GM19372 (cell line): Measurements from ENCODE around the gene EIF4E2.

ENCODE experiments used
- ATAC-seq: cut with Tn5 transposase; IDR thresholded peaks from one replicate; pipeline ENCODE4 v1.9.1; 2021; ENCODE audit warnings: mild to moderate bottlenecking, low read depth, moderate library complexity; ENCODE audit not compliant: unreplicated experiment

Gene EIF4E2

DNA sequence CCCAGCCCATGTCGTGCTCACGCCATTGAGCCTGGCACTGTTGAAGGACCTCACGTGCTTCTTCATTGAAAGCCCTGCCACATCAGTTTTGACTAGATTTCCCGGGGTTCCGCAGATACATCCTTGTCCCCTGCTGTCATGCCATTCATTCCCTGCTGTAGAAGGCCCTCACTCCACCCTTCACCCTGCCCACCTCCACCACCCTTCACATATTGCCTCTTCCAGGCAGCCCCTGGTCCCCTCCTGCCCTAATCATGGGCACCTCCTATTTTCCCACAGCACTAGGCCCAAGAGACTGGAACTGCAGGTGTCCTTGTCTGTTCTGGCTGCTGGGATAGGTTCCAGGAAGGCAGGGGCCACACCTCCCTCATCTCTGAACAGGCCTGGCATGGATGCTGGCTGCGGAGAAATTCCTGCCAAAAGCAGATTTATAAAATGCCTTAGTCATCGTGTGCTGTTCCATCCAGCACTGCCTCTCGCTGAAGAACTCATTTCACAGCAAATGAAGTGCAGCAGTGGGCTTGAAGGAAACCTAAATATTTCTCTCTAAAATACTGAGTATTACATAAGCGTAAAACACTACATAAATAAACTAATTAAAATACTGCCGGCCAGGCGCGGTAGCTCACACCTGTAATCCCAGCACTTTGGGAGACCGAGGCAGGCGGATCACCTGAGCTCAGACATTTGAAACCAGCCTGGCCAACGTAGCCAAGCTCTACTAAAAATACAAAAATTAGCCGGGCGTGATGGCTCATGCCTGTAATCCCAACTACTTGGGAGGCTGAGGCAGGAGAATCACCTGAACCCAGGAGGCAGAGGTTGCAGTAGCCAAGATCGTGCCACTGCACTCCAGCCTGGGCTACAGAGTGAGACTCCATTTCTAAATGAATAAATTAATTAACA, 38.4 kb downstream of the EIF4E2 start:
- ATAC-seq, result no peak

DNA sequence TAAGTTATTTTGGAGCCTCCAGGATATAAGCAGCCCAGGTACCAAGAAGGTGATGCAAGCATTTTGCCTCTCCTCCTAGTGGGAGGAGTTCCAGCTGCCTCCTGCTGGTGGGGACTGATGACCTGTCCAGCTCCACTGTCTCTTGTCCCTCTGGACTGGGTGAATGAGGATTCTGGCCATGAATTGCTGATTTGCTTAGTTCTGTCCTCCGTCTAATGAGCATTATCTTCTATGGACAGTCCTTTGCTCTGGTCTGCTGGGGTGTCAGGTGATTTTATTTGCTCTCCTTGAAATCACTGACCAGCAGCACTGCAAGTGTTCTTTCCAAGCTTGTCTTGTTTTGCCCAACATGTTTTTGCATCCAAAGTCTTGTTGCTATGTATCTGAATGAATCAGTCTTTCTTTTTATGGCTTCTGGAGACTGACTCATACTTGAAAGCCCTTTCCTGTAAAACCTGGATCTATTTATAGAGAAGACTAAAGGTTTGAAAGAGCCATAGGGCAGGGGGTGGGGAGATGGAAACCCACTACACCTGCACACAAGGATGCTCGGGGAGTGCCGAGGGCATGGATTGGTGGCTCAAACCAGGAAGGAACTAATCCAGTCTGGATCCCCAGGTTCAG, 42.4 kb downstream of the EIF4E2 start:
- ATAC-seq, result no peak

DNA sequence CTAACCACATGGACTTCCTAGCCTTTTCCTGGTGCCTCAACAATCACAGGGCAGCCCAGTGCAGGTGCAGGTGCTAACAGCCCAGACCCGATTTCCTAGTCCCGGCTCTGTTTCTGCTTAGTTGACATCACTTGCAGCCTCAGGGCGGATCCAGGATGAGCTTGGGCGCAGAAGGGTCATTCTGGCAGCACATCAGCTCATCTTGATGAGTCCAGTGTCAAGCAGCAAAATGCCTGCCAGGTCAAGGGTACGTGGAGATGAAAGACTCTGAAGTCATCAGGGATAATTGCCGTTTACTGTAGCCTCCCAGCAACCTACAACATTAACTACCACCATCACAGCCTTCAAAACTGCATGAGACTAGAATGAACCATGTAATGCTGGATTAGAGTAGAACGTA, 43.5 kb downstream of the EIF4E2 start:
- ATAC-seq, result no peak

DNA sequence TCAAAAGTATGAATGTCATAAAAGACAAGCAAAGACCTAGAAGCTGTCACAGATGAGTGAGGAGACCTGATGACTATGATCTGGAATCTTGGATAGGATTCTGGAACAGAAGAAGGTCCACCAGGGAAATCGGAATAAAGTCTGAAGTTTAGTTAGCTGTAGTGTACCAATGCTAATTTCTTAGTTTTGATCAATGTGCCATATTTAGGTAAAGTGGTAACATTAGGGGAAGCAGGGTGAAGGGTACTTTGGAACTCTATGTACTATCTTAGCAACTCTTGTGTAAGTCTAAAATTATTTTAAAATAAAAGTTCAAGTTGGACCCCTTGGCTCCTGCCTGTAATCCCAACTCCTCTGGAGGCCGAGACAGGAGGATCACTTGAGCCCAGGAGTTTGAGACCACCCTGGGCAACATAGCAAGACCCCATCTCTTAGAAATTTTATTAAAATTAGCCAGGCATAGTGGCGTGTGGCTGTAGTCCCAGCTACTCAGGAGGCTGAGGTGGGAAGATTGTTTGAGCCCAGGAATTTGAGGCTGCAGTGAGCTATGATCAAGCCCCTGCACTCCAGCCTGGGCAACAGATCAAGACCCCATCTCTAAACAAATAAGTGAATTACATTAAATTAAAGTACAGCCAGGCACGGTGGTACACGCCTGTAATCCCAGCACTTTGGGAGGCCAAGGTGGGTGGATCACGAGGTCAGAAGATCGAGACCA, 47.0 kb downstream of the EIF4E2 start:
- ATAC-seq, result no peak

DNA sequence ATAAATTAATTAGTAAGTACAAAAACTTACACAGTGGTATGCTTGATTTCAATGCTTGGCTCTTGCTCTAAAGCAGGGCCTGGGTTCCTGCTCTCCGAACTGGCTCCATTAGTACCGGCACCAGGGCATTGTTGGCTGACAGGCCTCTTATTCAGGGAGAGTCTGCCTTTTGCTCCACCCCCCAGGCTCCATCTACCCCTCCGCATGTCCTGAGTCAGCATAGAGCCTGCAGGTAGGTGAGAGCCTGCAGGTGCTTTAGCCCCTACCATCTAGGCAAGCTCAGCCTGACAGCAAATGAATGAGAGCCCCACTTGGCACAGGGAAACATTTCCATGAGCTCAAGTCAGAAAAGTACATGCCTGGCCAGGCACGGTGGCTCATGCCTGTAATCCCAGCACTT, 47.8 kb downstream of the EIF4E2 start:
- no peak for ATAC-seq

DNA sequence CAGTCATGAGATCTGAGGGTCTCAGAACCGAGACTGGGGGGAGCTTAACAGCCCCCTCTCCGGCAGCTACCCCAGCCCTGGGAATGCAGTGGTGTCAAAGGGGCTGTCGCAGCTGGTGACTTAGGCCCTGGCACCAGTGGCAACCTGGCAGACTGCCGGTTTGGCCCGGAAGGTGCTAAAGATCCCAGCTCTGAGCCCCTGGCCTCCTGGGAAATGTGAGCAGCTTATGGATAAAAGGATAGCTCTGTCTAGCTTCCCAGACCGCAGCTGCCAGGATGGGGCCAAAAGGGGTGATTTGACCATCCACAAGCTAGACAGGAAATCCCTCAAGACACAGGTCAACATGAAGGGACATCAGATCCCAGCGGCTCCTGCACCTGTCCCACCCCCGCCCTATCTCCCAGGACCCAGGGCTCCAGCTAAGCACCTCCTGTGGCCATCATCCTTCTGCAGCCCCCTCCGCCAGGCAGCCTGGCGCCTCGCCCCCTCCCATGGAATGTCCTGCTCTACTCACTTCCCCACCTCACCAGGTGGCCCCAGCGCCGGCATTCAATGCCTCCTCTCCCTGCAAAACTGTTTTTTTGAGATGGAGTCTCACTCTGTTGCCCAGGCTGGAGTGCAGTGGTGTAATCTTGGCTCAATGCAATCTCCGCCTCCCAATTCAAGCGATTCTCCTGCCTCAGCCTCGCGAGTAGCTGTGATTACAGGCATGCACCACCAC, 49.7 kb downstream of the EIF4E2 start:
- no peak for ATAC-seq

DNA sequence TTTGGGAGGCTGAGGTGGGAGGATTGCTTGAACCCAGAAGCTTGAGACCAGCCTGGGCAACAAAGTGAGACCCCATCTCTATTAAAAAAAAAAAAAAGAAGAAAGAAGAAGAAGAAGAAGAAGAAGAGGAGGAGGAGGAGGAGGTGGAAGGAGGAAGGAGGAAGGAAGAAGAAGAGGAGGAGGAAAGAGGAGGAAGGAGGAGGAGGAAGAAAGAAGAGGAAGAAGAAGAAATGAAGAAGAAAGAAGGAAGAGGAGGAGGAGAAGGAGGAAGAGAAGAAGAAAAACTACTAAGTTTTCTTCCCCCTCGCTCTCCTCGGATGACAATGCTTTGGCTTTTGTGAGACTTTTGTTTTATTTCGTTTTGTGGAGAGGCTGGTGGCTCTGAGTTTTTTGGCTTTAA, 52.8 kb downstream of the EIF4E2 start:
- ATAC-seq, result no peak

DNA sequence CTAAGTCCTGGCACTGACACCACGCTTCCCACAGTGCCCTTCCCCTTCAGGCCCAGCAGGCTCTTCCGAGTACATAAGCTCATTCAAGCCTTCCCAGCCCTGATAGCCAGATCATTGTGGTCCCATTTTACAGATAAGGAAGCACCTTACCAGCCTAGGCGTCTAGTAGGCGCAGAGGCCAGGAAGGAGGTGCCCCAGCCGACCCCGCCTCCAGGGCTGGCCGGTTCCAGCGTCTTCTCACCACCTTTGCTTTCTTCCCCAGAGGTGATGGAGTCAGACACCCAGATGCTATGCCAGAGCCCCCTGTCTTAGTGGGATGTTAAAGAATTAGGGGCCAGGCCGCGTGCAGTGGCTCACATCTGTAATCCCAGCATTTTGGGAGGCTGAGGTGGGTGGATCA, 54.0 kb downstream of the EIF4E2 start:
- ATAC-seq, result no peak

DNA sequence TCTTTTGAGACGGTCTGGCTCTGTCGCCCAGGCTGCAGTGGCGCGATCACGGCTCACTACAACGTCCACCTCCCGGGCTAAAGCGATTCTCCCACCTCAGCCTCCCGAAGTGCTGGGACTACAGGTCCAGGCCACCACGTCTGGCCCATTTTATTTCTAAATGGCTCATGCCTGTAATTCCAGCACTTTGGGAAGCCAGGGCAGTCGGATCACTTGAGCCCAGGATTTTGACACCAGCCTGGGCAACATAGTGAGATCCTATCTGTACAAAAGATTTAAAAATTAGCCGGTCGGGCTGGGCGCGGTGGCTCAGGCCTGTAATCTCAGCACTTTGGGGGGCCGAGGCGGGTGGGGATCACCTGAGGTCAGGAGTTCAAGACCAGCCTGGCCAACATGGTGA, 56.5 kb downstream of the EIF4E2 start:
- no peak for ATAC-seq

DNA sequence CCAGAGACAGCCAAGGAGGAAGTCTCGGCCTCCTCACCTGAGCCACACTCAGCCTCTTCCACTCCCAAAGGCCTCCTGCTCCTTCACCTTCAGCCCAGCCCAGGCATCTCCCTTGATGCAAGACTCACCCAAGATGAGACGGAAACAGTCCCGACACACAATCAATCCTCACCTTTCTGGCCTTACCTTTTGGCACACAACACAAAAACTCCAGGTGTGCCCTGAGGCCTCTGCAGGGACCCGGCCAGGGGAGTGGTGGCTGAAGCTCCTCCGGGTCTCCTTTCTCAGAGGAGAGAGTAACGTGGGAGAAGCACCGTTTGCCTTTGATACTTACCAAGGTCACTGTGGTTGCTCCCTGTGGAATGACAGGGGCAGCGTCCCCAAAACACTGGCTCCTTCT, 59.1 kb downstream of the EIF4E2 start:
- no peak for ATAC-seq

DNA sequence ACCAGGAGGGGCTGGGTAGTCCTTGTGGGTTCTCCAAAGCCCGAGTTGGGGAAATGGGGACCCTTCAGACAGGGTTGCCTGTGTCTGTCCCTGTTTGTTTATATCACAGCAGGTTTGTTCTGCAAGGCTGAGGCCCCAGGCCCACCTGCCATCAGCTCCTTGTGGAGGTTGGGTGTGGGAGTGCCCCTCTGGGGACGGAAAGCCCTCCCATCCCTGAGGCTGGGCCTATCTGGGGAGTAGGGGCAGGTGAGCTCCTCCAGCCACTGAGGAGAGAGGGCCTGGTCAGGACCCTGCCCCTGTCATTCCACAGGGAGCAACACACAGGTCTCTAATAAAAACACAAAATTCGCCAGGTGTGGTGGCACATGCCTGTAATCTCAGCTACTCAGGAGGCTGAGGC, 59.6 kb downstream of the EIF4E2 start:
- no peak for ATAC-seq

DNA sequence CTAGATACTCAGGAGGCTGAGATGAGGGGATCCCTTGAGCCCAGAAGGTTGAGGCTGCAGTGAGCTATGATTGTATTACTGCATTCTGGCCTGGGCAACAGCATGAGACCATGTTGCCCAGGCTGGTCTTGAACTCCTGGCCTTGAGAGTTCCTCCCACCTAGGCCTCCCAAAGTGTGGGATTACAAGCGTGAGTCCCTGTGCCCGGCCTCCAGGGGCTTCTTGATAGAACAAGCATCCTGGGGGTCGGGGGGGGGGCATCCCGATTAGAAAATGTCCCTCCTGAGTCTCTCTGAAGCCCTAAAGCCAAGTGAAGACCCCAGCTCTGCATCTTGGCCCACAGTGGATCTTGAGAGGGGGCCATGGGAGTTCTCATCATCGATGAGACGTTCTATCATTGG, 60.6 kb downstream of the EIF4E2 start:
- ATAC-seq, result no peak

DNA sequence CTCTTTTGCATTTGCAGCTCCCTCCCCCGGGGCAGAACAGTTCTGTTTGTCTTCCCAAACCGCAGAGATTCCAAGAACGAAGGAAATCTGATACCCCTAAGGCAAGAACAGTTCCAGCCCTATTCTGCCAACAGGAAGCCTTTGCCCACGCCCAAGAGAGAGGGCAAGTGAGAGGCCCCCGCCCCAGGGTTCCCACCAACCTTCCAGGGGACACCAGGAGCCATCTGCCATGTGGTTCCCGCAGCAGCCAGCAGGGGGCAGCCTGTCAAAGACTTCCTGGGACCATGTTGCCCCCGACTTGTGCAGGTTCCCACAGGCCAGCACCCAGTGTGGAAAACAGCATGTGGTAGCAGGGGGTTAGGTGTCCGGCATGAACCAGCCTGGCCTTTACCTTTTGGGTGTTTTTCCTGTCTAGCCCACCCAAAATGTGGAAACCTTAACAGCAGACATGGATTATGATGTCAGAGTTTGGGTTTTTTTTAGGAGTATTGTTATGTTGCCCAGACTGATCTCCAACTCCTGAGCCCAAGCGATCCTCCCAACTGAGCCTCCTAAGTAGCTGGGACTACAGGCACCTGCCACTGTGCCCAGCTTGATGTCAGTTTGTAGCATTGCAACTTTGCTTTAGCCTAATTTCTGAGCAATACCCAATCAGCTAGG, 61.2 kb downstream of the EIF4E2 start:
- ATAC-seq, result no peak

DNA sequence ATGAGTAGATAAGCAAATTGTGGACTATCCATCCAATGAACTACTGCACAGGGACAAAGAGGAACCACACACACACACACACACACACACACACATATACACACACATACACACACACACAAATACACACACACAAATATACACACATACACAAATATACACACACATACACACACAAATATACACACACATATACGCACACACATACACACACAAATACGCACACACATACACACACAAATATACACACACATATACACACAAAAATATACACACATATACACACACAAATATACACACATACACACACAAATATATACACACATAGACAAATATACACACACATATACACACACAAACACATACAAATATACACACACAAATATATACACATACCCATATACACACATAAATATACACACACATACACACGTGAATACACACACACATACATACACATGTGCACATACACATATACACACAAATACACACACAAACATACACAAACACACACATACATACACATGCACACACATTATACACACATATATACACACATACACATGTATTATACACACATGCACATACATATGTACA, 63.1 kb downstream of the EIF4E2 start:
- no peak for ATAC-seq

DNA sequence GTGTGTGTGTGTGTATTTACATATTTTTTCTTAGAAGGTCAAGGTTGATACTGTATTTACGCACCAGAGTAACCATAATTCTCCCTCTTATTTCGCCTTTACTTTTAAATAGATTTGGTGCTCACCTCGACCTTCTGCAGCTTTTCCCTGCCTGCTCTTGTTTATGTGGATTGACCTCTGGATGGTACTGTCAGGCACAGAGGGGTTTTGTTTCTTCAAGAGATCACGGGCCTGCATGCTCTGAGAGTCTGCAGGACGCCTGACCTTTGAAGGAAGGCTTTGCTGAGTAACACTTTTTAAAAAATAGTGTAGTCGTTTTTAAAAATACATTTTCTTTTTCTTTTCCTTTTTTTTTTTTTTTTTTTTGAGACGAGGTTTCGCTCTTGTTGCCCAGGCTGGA, 64.8 kb downstream of the EIF4E2 start:
- ATAC-seq, result no peak
